Upper lobe of left lung (tissue), 6 donors: ENCODE results near the gene EVL. TPM values are rescaled to one million over a fixed set of nuclear protein-coding genes. Genes with fewer than 3 reads are reported as not detected.
A peak's percentile ranks its signal among the peaks of the same experiment; 100 is the strongest.

Experiments used
- ATAC-seq, 2 donors: fragments of 200-7000 bp; cut with Tn5 transposase; one replicate each; pipeline ENCODE4 v1.9.1; 2022; ENCODE audit warnings: mild to moderate bottlenecking in 2 of 2, moderate library complexity in 2 of 2; ENCODE audit not compliant: low FRiP score in 2 of 2
- DNase-seq, 2 donors: peaks; one replicate each; pipeline ENCODE4 v3.0.0-alpha.2; 2019 to 2020
- H3K27ac ChIP-seq, 4 donors: fragments of 200-600 bp; sonication (generic); one replicate each; pipeline ENCODE4 v1.5.1; 2016 to 2019
- H3K27me3 ChIP-seq, 4 donors: fragments of 200-600 bp; sonication (generic); one replicate each; pipeline ENCODE4 v1.5.1; 2017 to 2019
- H3K36me3 ChIP-seq, 4 donors: fragments of 200-600 bp; sonication (generic); one replicate each; pipeline ENCODE4 v1.5.1; 2016 to 2019
- H3K4me1 ChIP-seq, 4 donors: fragments of 200-600 bp; sonication (generic); one replicate each; pipeline ENCODE4 v1.5.1; 2018 to 2019
- H3K4me3 ChIP-seq, 4 donors: fragments of 200-600 bp; sonication (generic); one replicate each; pipeline ENCODE4 v1.5.1; 2017 to 2019; ENCODE audit warnings: mild to moderate bottlenecking in 2 of 4, moderate library complexity in 1 of 4
- H3K9me3 ChIP-seq, 4 donors: fragments of 200-600 bp; sonication (generic); one replicate each; pipeline ENCODE4 v1.5.1; 2018 to 2019
- CTCF ChIP-seq, 6 experiments: fragments of 450-650 bp in 4 of 6; fragments of 200-600 bp in 2 of 6; sonication (generic) in 2 of 6; IDR thresholded peaks; one replicate each; pipeline ENCODE4 v1.5.1; 2016 to 2019; ENCODE audit warnings: antibody characterized with exemption in 6 of 6
- EP300 ChIP-seq, 4 donors: sonication (generic); formaldehyde crosslinking; IDR thresholded peaks; one replicate each; pipeline ENCODE4 v1.5.1; 2017; ENCODE audit warnings: antibody characterized with exemption in 4 of 4, control low read depth in 2 of 4
- POLR2A ChIP-seq, 4 donors: fragments of 450-650 bp; IDR thresholded peaks; one replicate each; pipeline ENCODE4 v1.5.1; 2016 to 2017; ENCODE audit warnings: antibody characterized with exemption in 4 of 4, mild to moderate bottlenecking in 2 of 4
- POLR2AphosphoS5 ChIP-seq, 2 donors: sonication (generic); formaldehyde crosslinking; IDR thresholded peaks; one replicate each; pipeline ENCODE4 v1.5.1; 2017; ENCODE audit warnings: antibody characterized with exemption in 2 of 2
- WGBS, 2 donors: methylation state at CpG; one replicate each; pipeline ENCODE4 v1.1.5; 2017 to 2018; 5-methylcytosine and 5-hydroxymethylcytosine counted together
- total RNA-seq, 6 donors: library from RNA; depleted of rRNA in 4 of 6; stranded (reverse); fragments of >200 nt in 4 of 6; gene quantifications; one replicate each; pipeline versions ENCODE4 v1.1.0 to v1.2.1, GENCODE V29; 2016 to 2021
- donor health status: DM: no; HTN: no; CAD: no; lungs with moderate emphysema.
- donor health status: DM: no; HTN: yes; CAD: no; lungs with severe emphysema.

EVL gene
- total RNA-seq, 6 donors from 2014 or later, result 69.6 to 222 (median 140) TPM

DNA sequence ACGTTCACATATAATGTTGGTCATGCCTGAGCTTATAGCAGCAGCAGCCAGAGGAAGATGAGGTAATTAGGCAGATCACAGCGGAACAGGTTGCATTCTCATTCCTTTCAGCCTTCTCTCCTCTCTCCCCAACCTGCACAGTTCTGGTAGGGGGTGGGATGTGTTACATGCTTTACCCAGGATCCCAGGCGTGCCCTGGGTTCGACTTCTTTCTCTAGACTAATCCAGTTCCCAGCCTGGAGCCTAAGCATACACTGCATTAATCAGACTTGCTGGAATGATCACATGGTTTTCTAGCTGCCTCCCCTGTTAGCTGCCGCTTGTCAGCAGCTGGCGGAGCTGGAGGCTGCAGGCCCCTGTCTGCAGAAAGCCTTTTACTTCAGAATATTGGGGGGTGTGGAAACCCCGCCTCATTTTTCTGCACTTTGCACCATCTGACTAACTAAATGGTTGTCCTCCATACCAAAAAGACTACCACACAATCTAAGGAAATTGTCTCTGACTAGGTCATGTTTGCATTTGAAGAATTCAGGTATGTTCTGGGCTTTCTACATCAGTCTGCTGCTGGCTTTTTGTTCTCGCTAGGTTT lies 46.0 kb upstream of the EVL start:
- Histone ChIP-seq H3K9me3 (no peaks in the 10 kb centered on the region), H3K27me3 (no peaks in the 10 kb centered on the region), H3K4me1 (peaks cover 0 to 22% (median 18%) of the 10 kb centered on the region in 4 donors), H3K4me3 (no peak overlapping the region), H3K36me3 (no peaks in the 10 kb centered on the region), H3K27ac (no peak overlapping the region)
- ATAC-seq (no peak), DNase-seq (no peak)
- no peak for TF ChIP-seq POLR2A (IDR thresholded peaks at IDR 0.05)
- no peak for TF ChIP-seq CTCF (IDR thresholded peaks at IDR 0.05)
- TF ChIP-seq POLR2AphosphoS5 (IDR thresholded peaks at IDR 0.05), result no peak
- no peak for TF ChIP-seq EP300 (IDR thresholded peaks at IDR 0.05)
- WGBS, 2 donors, result 83 to 85% methylated on average over 7 to 8 of the region's 8 CpGs

DNA sequence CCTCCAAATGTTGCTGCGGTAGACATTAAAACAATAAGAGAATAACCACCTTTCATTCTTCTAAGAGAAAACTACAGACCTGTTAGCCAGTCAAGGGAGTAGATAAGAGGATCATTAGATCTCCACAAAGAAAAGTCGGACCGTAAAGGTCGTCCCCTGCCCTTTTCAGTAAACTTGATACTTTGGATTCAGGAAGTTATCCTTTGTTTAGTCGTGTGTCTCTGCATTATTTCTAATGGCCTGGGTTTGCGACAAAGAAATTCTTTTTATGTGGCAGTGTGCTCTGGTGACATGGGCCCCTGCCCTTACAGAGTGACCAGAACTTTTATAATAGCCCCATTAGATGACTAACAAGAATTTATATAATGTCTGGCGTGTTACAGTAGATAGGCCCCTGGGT lies 44.6 kb upstream of the EVL start:
- peaks cover 10 to 27% (median 24%) of the 10 kb centered on the region in 4 donors for H3K4me1 ChIP-seq
- H3K9me3 ChIP-seq, result no peaks in the 10 kb centered on the region
- 68 to 71% methylated on average over 7 of the region's 7 CpGs for WGBS, 2 donors
- no peak for ATAC-seq
- no peaks in the 10 kb centered on the region for H3K36me3 ChIP-seq
- no peak for DNase-seq
- H3K27me3 ChIP-seq, result no peaks in the 10 kb centered on the region
- peak overlapping the region in 1 of 4 donors; percentile 20 for H3K27ac ChIP-seq
- TF ChIP-seq POLR2AphosphoS5 (IDR thresholded peaks at IDR 0.05), result no peak
- no peak for TF ChIP-seq CTCF (IDR thresholded peaks at IDR 0.05)
- no peak for TF ChIP-seq EP300 (IDR thresholded peaks at IDR 0.05)
- no peak for TF ChIP-seq POLR2A (IDR thresholded peaks at IDR 0.05)
- H3K4me3 ChIP-seq, result no peak overlapping the region

GRCh38 chr14:100022772-100023451 lies 42.3 kb upstream of the EVL start:
- no peak overlapping the region for H3K4me3 ChIP-seq
- peak in 1 of 2 donors; percentile 89 for ATAC-seq
- no peak for DNase-seq
- no peaks in the 10 kb centered on the region for H3K27me3 ChIP-seq
- H3K27ac ChIP-seq, result no peak overlapping the region
- no peaks in the 10 kb centered on the region for H3K36me3 ChIP-seq
- H3K4me1 ChIP-seq, result peaks cover 10 to 22% (median 16%) of the 10 kb centered on the region in 4 donors
- TF ChIP-seq CTCF (IDR thresholded peaks at IDR 0.05), result no peak
- TF ChIP-seq POLR2AphosphoS5 (IDR thresholded peaks at IDR 0.05), result no peak
- TF ChIP-seq POLR2A (IDR thresholded peaks at IDR 0.05), result no peak
- no peak for TF ChIP-seq EP300 (IDR thresholded peaks at IDR 0.05)
- 82 to 87% methylated on average over 12 of the region's 12 CpGs for WGBS, 2 donors
- H3K9me3 ChIP-seq, result no peaks in the 10 kb centered on the region

- H3K27ac ChIP-seq, result peak overlapping the region in 3 of 4 donors; percentile 4 to 54 (median 43)
- peak in 2 of 6 experiments; percentile 22 to 31 for TF ChIP-seq CTCF (IDR thresholded peaks at IDR 0.05)
- no peak for TF ChIP-seq EP300 (IDR thresholded peaks at IDR 0.05)
- H3K36me3 ChIP-seq, result no peaks in the 10 kb centered on the region
- DNase-seq (peak in 1 of 2 donors; percentile 65), ATAC-seq (peak; percentile 27 to 76)
- H3K4me3 ChIP-seq, result no peak overlapping the region
- H3K4me1 ChIP-seq, result peaks cover 9 to 25% (median 18%) of the 10 kb centered on the region in 4 donors
- H3K9me3 ChIP-seq, result no peaks in the 10 kb centered on the region
- 42 to 50% methylated on average over 1 of the region's 1 CpG for WGBS, 2 donors
- H3K27me3 ChIP-seq, result no peaks in the 10 kb centered on the region
Measured at GRCh38 chr14:100025111-100025510, 40.1 kb upstream of the EVL start.
